Osteocyte (in vitro differentiated cells): ENCODE results near the gene PPT1. TPM values are rescaled to one million over a fixed set of nuclear protein-coding genes. Genes with fewer than 3 reads are reported as not detected.

ENCODE experiments used
- DNase-seq: peaks from one replicate; pipeline ENCODE4 v3.0.0; 2021; ENCODE audit warnings: mixed read lengths; ENCODE audit not compliant: unreplicated experiment; ENCODE audit errors: extremely low spot score
- H3K27ac Mint-ChIP-seq: one replicate; pipeline ENCODE4 v1.8.0; 2021; ENCODE audit warnings: mild to moderate bottlenecking, mixed read lengths; ENCODE audit not compliant: unreplicated experiment
- H3K27me3 Mint-ChIP-seq: one replicate; pipeline ENCODE4 v1.8.0; 2021; ENCODE audit warnings: mixed read lengths; ENCODE audit not compliant: unreplicated experiment
- H3K36me3 Mint-ChIP-seq: one replicate; pipeline ENCODE4 v1.8.0; 2021; ENCODE audit warnings: mixed read lengths; ENCODE audit not compliant: unreplicated experiment
- H3K4me1 Mint-ChIP-seq: one replicate; pipeline ENCODE4 v1.8.0; 2021; ENCODE audit warnings: mixed read lengths; ENCODE audit not compliant: unreplicated experiment
- H3K4me3 Mint-ChIP-seq: one replicate; pipeline ENCODE4 v1.8.0; 2021; ENCODE audit warnings: mild to moderate bottlenecking, moderate library complexity, mixed read lengths; ENCODE audit not compliant: unreplicated experiment
- H3K9me3 Mint-ChIP-seq: one replicate; pipeline ENCODE4 v1.8.0; 2021; ENCODE audit warnings: mixed read lengths; ENCODE audit not compliant: unreplicated experiment
- CTCF ChIP-seq: fragments of 200-600 bp; sonication (generic); IDR thresholded peaks from 2 replicates; pipeline ENCODE4 v1.5.0; 2021; ENCODE audit warnings: antibody characterized with exemption, mild to moderate bottlenecking, moderate library complexity
- total RNA-seq: library from RNA; stranded (reverse); gene quantifications from 2 replicates; pipeline ENCODE4 v1.2.1, GENCODE V29; 2021

The PPT1 gene
- total RNA-seq, 1 donor from 2014 or later = 62.6 TPM

GRCh38 chr1:40047276-40047675 is 49.8 kb downstream of the PPT1 start:
- Mint-ChIP-seq H3K9me3 (no peaks in the 10 kb centered on the region), H3K4me1 (peaks cover 65% of the 10 kb centered on the region), H3K36me3 (peaks cover 19% of the 10 kb centered on the region), H3K4me3 (no peak overlapping the region), H3K27me3 (no peaks in the 10 kb centered on the region), H3K27ac (peak overlapping the region; percentile 73)
- no peak for TF ChIP-seq CTCF
- DNase-seq = no peak

GRCh38 chr1:40045766-40046165 is 51.3 kb downstream of the PPT1 start:
- Mint-ChIP-seq H3K27me3 (no peaks in the 10 kb centered on the region), H3K9me3 (no peaks in the 10 kb centered on the region), H3K36me3 (peaks cover 18% of the 10 kb centered on the region), H3K4me1 (peaks cover 73% of the 10 kb centered on the region), H3K27ac (no peak overlapping the region), H3K4me3 (no peak overlapping the region)
- DNase-seq = no peak
- TF ChIP-seq CTCF = no peak

- Mint-ChIP-seq H3K9me3 (no peaks in the 10 kb centered on the region), H3K27me3 (no peaks in the 10 kb centered on the region), H3K36me3 (peaks cover 15% of the 10 kb centered on the region), H3K27ac (no peak overlapping the region), H3K4me3 (no peak overlapping the region), H3K4me1 (peaks cover 72% of the 10 kb centered on the region)
- TF ChIP-seq CTCF = no peak
- no peak for DNase-seq
Measured at GRCh38 chr1:40045182-40045581, 51.9 kb downstream of the PPT1 start.

GRCh38 chr1:40044110-40044509 is 52.9 kb downstream of the PPT1 start:
- peak overlapping the region; percentile 40 for H3K4me3 Mint-ChIP-seq
- peak overlapping the region; percentile 78 for H3K27ac Mint-ChIP-seq
- no peak for DNase-seq
- peaks cover 67% of the 10 kb centered on the region for H3K4me1 Mint-ChIP-seq
- H3K36me3 Mint-ChIP-seq = peaks cover 15% of the 10 kb centered on the region
- no peak for TF ChIP-seq CTCF
- H3K9me3 Mint-ChIP-seq = no peaks in the 10 kb centered on the region
- no peaks in the 10 kb centered on the region for H3K27me3 Mint-ChIP-seq

- peaks cover 62% of the 10 kb centered on the region for H3K4me1 Mint-ChIP-seq
- no peak for TF ChIP-seq CTCF
- DNase-seq = no peak
- peaks cover 10% of the 10 kb centered on the region for H3K36me3 Mint-ChIP-seq
- H3K27me3 Mint-ChIP-seq = no peaks in the 10 kb centered on the region
- no peaks in the 10 kb centered on the region for H3K9me3 Mint-ChIP-seq
- H3K27ac Mint-ChIP-seq = peak overlapping the region; percentile 42
- H3K4me3 Mint-ChIP-seq = peak overlapping the region; percentile 98
Measured at GRCh38 chr1:40042341-40042740, 54.7 kb downstream of the PPT1 start.
